Smooth muscle cell (in vitro differentiated cells): ENCODE measurements around the gene ADAMTSL3. TPM values are rescaled to one million over a fixed set of nuclear protein-coding genes. Genes with fewer than 3 reads are reported as not detected.

ENCODE experiments used
- DNase-seq: peaks from one replicate; lab custom pipeline; 2025; ENCODE audit not compliant: unreplicated experiment; lab: John Stamatoyannopoulos, UW
- H2AFZ ChIP-seq: fragments of 200-600 bp; sonication (generic); 2 replicates; pipeline ENCODE4 v1.6.0; 2016; ENCODE audit warnings: antibody characterized with exemption, low read depth, mild to moderate bottlenecking
- H3F3A ChIP-seq: fragments of 200-600 bp; sonication (generic); 2 replicates; pipeline ENCODE4 v1.6.0; 2017; ENCODE audit warnings: antibody characterized with exemption, low read depth
- H3K27ac ChIP-seq: fragments of 200-600 bp; sonication (generic); 2 replicates; pipeline ENCODE4 v1.5.1; 2016; ENCODE audit warnings: low read depth, mild to moderate bottlenecking
- H3K27me3 ChIP-seq: fragments of 200-600 bp; sonication (generic); 2 replicates; pipeline ENCODE4 v1.6.1; 2016; ENCODE audit warnings: low read depth, mild to moderate bottlenecking
- H3K36me3 ChIP-seq: fragments of 200-600 bp; sonication (generic); 2 replicates; pipeline ENCODE4 v1.5.1; 2016; ENCODE audit warnings: low read depth
- H3K4me1 ChIP-seq: fragments of 200-600 bp; sonication (generic); 2 replicates; pipeline ENCODE4 v1.5.1; 2016; ENCODE audit warnings: low read depth
- H3K4me2 ChIP-seq: fragments of 200-600 bp; sonication (generic); 2 replicates; pipeline ENCODE4 v1.6.0; 2016; ENCODE audit warnings: mild to moderate bottlenecking
- H3K4me3 ChIP-seq: fragments of 200-600 bp; sonication (generic); 2 replicates; pipeline ENCODE4 v1.5.1; 2016; ENCODE audit warnings: mild to moderate bottlenecking
- H3K79me2 ChIP-seq: fragments of 200-600 bp; sonication (generic); 2 replicates; pipeline ENCODE4 v1.6.0; 2016; ENCODE audit warnings: low read depth, mild to moderate bottlenecking
- H3K9ac ChIP-seq: fragments of 200-600 bp; sonication (generic); 2 replicates; pipeline ENCODE4 v1.6.0; 2016; ENCODE audit warnings: low read depth
- H3K9me3 ChIP-seq: fragments of 200-600 bp; sonication (generic); replicated peaks from 2 replicates; pipeline ENCODE4 v1.5.1; 2016; ENCODE audit warnings: low read depth
- H4K20me1 ChIP-seq: fragments of 200-600 bp; sonication (generic); 2 replicates; pipeline ENCODE4 v1.6.0; 2016; ENCODE audit warnings: low read depth
- CTCF ChIP-seq: fragments of 200-600 bp; sonication (generic); IDR thresholded peaks from 2 replicates; pipeline ENCODE4 v1.5.1; 2017; ENCODE audit warnings: borderline replicate concordance, mild to moderate bottlenecking, antibody characterized with exemption; ENCODE audit not compliant: insufficient read depth, poor library complexity, severe bottlenecking
- WGBS: methylation state at CpG from one replicate; pipeline ENCODE4 v1.1.7; 2016; ENCODE audit warnings: low lambda C conversion rate; 5-methylcytosine and 5-hydroxymethylcytosine counted together
- polyA plus RNA-seq: library from polyadenylated mRNA; unstranded; fragments of >200 nt; fragmentation: Nextera tagmentation; extraction: Ambion mirVana; gene quantifications from 2 replicates; pipeline ENCODE4 v1.2.1, GENCODE V29; 2016
- total RNA-seq: library from RNA; depleted of rRNA; stranded (reverse); fragments of >200 nt; gene quantifications from 2 replicates; pipeline ENCODE4 v1.2.3, GENCODE V29; 2014

The ADAMTSL3 gene
- total and polyA plus RNA-seq, 2 experiments from 2014 or later: 0.17 to 0.22 TPM

DNA sequence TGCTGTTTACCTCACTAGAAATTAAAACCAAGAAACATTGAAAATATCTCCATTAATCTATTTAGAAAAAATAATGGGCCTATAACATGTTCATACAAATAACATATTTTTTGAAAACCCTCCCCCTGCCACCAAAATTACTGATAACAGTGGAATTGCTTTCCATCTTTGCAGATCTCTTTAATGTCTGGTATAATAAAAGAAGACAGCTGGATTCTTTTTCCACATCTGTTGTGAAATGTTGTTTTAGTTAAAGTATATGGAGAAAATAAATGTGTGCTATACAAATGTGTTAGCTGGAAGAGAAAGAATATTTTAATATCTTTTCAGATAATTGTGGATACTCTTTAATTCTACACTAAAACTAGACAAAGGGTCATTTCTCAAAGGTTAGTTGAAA, 330.7 kb downstream of the ADAMTSL3 start:
- Histone ChIP-seq H3K79me2 (no peaks in the 10 kb centered on the region), H3K27me3 (peaks cover 3% of the 10 kb centered on the region), H3K27ac (no peak overlapping the region), H3K4me3 (no peak overlapping the region), H3K36me3 (no peaks in the 10 kb centered on the region), H3F3A (no peaks in the 10 kb centered on the region), H4K20me1 (no peaks in the 10 kb centered on the region), H2AFZ (no peak overlapping the region), H3K9ac (no peak overlapping the region), H3K9me3 (no peaks in the 10 kb centered on the region), H3K4me1 (no peaks in the 10 kb centered on the region), H3K4me2 (no peak overlapping the region)
- DNase-seq: no peak
- no peak for TF ChIP-seq CTCF

DNA sequence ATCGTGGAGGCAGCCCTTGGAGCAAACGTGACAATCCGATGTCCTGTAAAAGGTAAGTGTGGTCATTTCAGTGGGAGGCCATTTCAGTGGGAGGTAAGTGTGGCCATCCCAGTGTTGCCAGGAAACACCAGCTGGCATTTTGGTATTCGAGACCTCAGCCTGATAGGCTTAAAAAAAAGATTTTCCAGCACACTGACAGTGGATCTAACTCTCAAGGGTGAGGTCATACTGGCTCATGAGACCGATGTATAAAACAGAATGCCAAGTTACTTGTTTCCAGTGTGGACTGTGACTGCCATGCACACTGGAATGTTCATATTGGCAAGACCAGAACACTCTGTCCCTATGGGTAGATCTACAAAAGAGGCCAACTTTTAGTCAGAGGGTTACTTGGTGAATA, 337.2 kb downstream of the ADAMTSL3 start:
- no peak overlapping the region for H3K4me3 ChIP-seq
- whole genome bisulfite sequencing: 95% methylated on average over 5 of the region's 5 CpGs
- no peaks in the 10 kb centered on the region for H4K20me1 ChIP-seq
- H3K27ac ChIP-seq: no peak overlapping the region
- H3K9me3 ChIP-seq: no peaks in the 10 kb centered on the region
- H3K9ac ChIP-seq: no peak overlapping the region
- H3K27me3 ChIP-seq: peaks cover 3% of the 10 kb centered on the region
- no peak for TF ChIP-seq CTCF
- DNase-seq: no peak
- no peak overlapping the region for H2AFZ ChIP-seq
- no peaks in the 10 kb centered on the region for H3K4me1 ChIP-seq
- no peak overlapping the region for H3K4me2 ChIP-seq
- no peaks in the 10 kb centered on the region for H3F3A ChIP-seq
- no peaks in the 10 kb centered on the region for H3K36me3 ChIP-seq
- no peaks in the 10 kb centered on the region for H3K79me2 ChIP-seq

- 87% methylated on average over 3 of the region's 3 CpGs for WGBS
- H3K27me3 ChIP-seq: peaks cover 3% of the 10 kb centered on the region
- no peak for TF ChIP-seq CTCF
- no peaks in the 10 kb centered on the region for H3K36me3 ChIP-seq
- H3K9me3 ChIP-seq: no peaks in the 10 kb centered on the region
- no peak overlapping the region for H3K4me2 ChIP-seq
- H3K27ac ChIP-seq: no peak overlapping the region
- no peak overlapping the region for H2AFZ ChIP-seq
- no peaks in the 10 kb centered on the region for H3F3A ChIP-seq
- DNase-seq: no peak
- H3K9ac ChIP-seq: no peak overlapping the region
- H4K20me1 ChIP-seq: no peaks in the 10 kb centered on the region
- no peaks in the 10 kb centered on the region for H3K4me1 ChIP-seq
- H3K4me3 ChIP-seq: no peak overlapping the region
- no peaks in the 10 kb centered on the region for H3K79me2 ChIP-seq
Measured at GRCh38 chr15:83992324-83993031, 338.6 kb downstream of the ADAMTSL3 start.

- no peaks in the 10 kb centered on the region for H3F3A ChIP-seq
- no peaks in the 10 kb centered on the region for H3K79me2 ChIP-seq
- no peaks in the 10 kb centered on the region for H3K36me3 ChIP-seq
- 57% methylated on average over 2 of the region's 2 CpGs for WGBS
- no peak overlapping the region for H3K27ac ChIP-seq
- no peak for DNase-seq
- H3K4me3 ChIP-seq: no peak overlapping the region
- no peak for TF ChIP-seq CTCF
- no peak overlapping the region for H3K4me2 ChIP-seq
- H3K9me3 ChIP-seq: no peaks in the 10 kb centered on the region
- no peaks in the 10 kb centered on the region for H4K20me1 ChIP-seq
- no peaks in the 10 kb centered on the region for H3K4me1 ChIP-seq
- H3K9ac ChIP-seq: no peak overlapping the region
- H2AFZ ChIP-seq: no peak overlapping the region
- H3K27me3 ChIP-seq: no peaks in the 10 kb centered on the region
Measured at GRCh38 chr15:83993591-83993990, 339.7 kb downstream of the ADAMTSL3 start.
